ENCODE measurements around the gene KRTAP5-6.

KRTAP5-6 gene, protein sequence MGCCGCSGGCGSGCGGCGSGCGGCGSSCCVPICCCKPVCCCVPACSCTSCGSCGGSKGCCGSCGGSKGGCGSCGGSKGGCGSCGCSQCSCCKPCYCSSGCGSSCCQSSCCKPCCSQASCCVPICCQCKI

GRCh38 chr11:1696608-1697570 lies at the start of gene KRTAP5-6:
Gene KRTAP5-6 (plus strand): TSS chr11:1697195. CDS start chr11:1697246, 51 bp downstream.
- Histone ChIP-seq H3K4me1 (ENCODE audit: control insufficient read depth, insufficient read depth, low read length) (no peaks in the 10 kb centered on the region), H3K4me3 (ENCODE audit: low read depth, low read length) (no peak within 1 kb of the TSS), H3K9me3 (ENCODE audit: control insufficient read depth, insufficient read depth, low read depth, low read length) (no peaks in the 10 kb centered on the region), H3K36me3 (ENCODE audit: control insufficient read depth in 2 of 2, insufficient read depth in 1 of 2, low read length in 2 of 2) (no peaks in the 10 kb centered on the region), H3K27ac (ENCODE audit: extremely low read depth, low read depth, low read length) (no peak within 1 kb of the TSS)
- TF ChIP-seq ZBTB8A (tag by site-specific recombination; IDR thresholded peaks at IDR 0.05) (no peak), ZSCAN23 (tag by site-specific recombination; IDR thresholded peaks at IDR 0.05) (no peak), SCRT1 (tag by site-specific recombination; IDR thresholded peaks at IDR 0.05; ENCODE audit: borderline replicate concordance) (no peak)
- CTCF ChIA-PET = interaction anchor here (1.6 to 6.2 kb wide), 3 partner anchors 44 to 136 kb away, joined by 4 to 38 read pairs (median 8); partner anchors contain the start of gene SYT8
- POLR2A ChIA-PET = no interaction called here

- CTCF ChIA-PET = interaction anchor here (0.6 to 1.2 kb wide), 3 partner anchors 62 to 509 kb away, joined by 3 to 4 read pairs (median 3); no protein-coding TSS in a partner anchor
- Histone ChIP-seq H3K4me1 (ENCODE audit: control insufficient read depth, insufficient read depth, low read length) (no peaks in the 10 kb centered on the region), H3K27ac (ENCODE audit: extremely low read depth, low read depth, low read length) (no peak overlapping the region), H3K36me3 (ENCODE audit: control insufficient read depth in 2 of 2, insufficient read depth in 1 of 2, low read length in 2 of 2) (no peaks in the 10 kb centered on the region), H3K9me3 (ENCODE audit: control insufficient read depth, insufficient read depth, low read depth, low read length) (no peaks in the 10 kb centered on the region), H3K4me3 (ENCODE audit: low read depth, low read length) (no peak overlapping the region)
- POLR2A ChIA-PET = no interaction called here
- no peak for TF ChIP-seq ZNF624 (tag by site-specific recombination; IDR thresholded peaks at IDR 0.05)
Measured at GRCh38 chr11:1647901-1648652, 48.9 kb upstream of the KRTAP5-6 start.

- Histone ChIP-seq H3K27ac (ENCODE audit: extremely low read depth, low read depth, low read length) (no peak overlapping the region), H3K4me3 (ENCODE audit: low read depth, low read length) (no peak overlapping the region), H3K4me1 (ENCODE audit: control insufficient read depth, insufficient read depth, low read length) (no peaks in the 10 kb centered on the region), H3K36me3 (ENCODE audit: control insufficient read depth in 2 of 2, insufficient read depth in 1 of 2, low read length in 2 of 2) (no peaks in the 10 kb centered on the region), H3K9me3 (ENCODE audit: control insufficient read depth, insufficient read depth, low read depth, low read length) (no peaks in the 10 kb centered on the region)
- CTCF ChIA-PET = interaction anchor here (1.0 to 6.4 kb wide), 3 partner anchors 502 to 508 kb away, joined by 3 to 138 read pairs (median 4); no protein-coding TSS in a partner anchor
- TF ChIP-seq ZNF155 (tag by site-specific recombination; IDR thresholded peaks at IDR 0.05) (no peak), SETDB1 (IDR thresholded peaks at IDR 0.05; ENCODE audit: insufficient read length, low read length) (no peak), REPIN1 (tag by site-specific recombination; IDR thresholded peaks at IDR 0.05; ENCODE audit: low read depth) (no peak), ZFHX2 (tag by site-specific recombination; conservative IDR thresholded peaks at IDR 0.05) (no peak), ZNF416 (tag by site-specific recombination; IDR thresholded peaks at IDR 0.05) (no peak), ZNF335 (tag by site-specific recombination; conservative IDR thresholded peaks at IDR 0.05) (no peak), ZNF473 (tag by site-specific recombination; IDR thresholded peaks at IDR 0.05) (no peak), ZNF184 (tag by site-specific recombination; IDR thresholded peaks at IDR 0.05) (no peak), ZFP37 (tag by site-specific recombination; IDR thresholded peaks at IDR 0.05) (no peak), ZFP41 (tag by site-specific recombination; IDR thresholded peaks at IDR 0.05; ENCODE audit: borderline replicate concordance) (no peak), ZNF146 (tag by site-specific recombination; IDR thresholded peaks at IDR 0.05) (no peak), ZNF585B (tag by site-specific recombination; IDR thresholded peaks at IDR 0.05) (no peak), ZBTB21 (tag by site-specific recombination; IDR thresholded peaks at IDR 0.05) (no peak), ZNF341 (tag by site-specific recombination; IDR thresholded peaks at IDR 0.05; ENCODE audit: low read depth) (no peak), ZNF138 (tag by site-specific recombination; IDR thresholded peaks at IDR 0.05; ENCODE audit: borderline replicate concordance) (no peak), ZNF660 (tag by site-specific recombination; IDR thresholded peaks at IDR 0.05) (no peak), TSHZ1 (tag by site-specific recombination; IDR thresholded peaks at IDR 0.05; ENCODE audit: borderline replicate concordance) (no peak), ZNF211 (tag by site-specific recombination; IDR thresholded peaks at IDR 0.05; ENCODE audit: low read depth) (no peak), ZNF548 (tag by site-specific recombination; IDR thresholded peaks at IDR 0.05) (no peak)
- POLR2A ChIA-PET = no interaction called here
Measured at GRCh38 chr11:1648653-1649420, 48.2 kb upstream of the KRTAP5-6 start.
